HG03103 (cell line): Measurements from ENCODE around the gene SPOUT1.
"Not testable (repeated sequence)": the region's sequence is repeated elsewhere in the genome, so short reads cannot be mapped to it uniquely, and the experiment has no call there.

Experiments
- ATAC-seq: cut with Tn5 transposase; IDR thresholded peaks from one replicate; pipeline ENCODE4 v1.9.1; 2021; ENCODE audit warnings: low read depth; ENCODE audit not compliant: unreplicated experiment

Gene SPOUT1

GRCh38 chr9:128781187-128782070 lies 48.2 kb downstream of the SPOUT1 start:
- ATAC-seq = no peak

- ATAC-seq = not testable (repeated sequence)
These were observed 49.5 kb downstream of the SPOUT1 start for GRCh38 chr9:128780093-128780492.

GRCh38 chr9:128774804-128775203 lies 54.8 kb downstream of the SPOUT1 start:
- ATAC-seq = no peak

DNA sequence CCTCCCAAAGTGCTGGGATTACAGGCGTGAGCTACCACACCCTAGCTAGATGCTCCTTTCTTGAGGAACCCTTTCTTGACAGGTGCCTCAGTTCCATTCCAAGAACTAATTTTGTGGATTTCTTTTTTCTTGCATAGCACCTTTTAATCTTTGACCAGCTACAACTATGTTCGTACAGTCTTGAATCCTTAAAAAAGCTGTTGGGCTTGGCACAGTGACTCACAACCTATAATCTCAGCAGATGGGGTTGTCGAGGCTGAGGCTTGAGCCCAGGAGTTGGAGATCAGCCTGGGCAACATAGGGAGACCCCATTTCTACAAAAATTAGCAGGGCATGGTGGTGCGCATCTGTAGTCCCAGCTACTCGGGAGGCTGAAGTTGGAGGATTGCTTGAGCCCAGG lies 56.5 kb downstream of the SPOUT1 start:
- ATAC-seq = no peak

DNA sequence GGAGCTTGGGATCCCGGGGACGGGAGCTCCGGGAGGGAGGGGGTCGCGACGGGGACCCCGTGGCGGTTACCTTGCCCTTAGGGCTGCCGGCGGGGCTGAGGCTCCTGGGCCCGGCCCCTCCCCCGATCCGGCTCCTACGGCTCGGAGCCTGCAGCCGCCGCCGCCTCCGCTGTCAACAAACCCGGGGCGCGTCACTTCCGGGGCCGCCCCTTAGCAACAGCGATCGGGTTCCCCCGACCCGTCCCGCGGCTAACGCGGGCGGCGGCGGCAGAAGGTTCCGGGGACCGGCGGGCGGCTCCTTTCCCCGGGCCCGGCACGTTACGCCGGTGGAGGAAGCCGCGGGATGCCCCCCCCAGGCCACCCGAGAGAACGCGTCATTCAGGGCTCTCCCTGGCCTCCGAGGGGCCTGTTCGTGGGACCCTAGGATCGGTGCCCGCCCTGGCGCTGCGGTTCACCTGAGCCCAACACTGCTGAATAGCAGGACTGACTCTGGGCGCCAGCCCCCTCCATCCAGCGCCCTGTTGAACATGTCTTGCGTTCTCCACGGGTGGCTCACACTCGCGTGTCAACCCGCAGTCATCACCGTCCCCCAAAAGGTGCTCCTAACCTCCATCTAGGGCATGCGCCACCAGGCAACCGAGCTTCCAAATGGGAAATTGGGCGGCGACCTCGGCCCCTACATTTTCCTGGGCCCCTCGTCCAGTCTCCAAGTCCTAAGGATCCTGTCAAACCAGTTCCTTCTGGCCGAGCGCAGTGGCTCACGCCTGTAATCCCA lies 57.7 kb downstream of the SPOUT1 start, which contains the start of gene ZER1:
TSS of gene ZER1 (minus strand) at position 183 of the 775 bp plus-strand sequence. CDS start 16,362 bp downstream, outside the sequence.
- ATAC-seq = peak; percentile 85

DNA sequence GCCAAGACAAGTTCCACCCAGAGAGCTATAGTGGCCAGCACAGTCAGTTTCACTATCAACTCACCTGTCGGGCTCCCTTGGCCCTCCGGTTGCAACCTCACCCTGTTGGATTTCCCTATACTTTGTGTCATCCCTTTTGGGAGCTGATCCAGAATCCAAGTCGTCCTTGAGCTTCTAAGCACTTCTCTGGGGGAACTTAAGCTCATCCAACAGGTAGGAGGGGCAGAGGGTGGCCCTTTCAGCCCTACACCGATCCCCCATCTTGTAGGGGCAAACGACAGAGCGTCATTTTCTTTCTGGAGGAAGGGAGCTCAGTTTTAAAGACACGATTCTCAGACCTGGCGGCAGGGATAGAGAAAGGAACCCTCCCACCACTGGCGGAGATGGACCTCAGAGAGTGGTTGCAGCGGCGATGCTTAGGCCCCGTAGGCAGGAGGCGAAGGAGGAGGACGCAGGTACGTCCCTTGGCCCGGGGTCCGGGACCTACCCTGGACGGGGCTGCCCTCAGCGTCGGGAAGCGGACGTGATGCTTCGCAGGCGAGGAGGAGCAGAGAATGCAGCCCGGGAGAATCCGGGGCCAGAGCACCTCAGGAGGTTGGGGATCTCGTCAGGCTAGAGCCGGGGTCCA lies 58.4 kb downstream of the SPOUT1 start:
- ATAC-seq = peak; percentile 5

DNA sequence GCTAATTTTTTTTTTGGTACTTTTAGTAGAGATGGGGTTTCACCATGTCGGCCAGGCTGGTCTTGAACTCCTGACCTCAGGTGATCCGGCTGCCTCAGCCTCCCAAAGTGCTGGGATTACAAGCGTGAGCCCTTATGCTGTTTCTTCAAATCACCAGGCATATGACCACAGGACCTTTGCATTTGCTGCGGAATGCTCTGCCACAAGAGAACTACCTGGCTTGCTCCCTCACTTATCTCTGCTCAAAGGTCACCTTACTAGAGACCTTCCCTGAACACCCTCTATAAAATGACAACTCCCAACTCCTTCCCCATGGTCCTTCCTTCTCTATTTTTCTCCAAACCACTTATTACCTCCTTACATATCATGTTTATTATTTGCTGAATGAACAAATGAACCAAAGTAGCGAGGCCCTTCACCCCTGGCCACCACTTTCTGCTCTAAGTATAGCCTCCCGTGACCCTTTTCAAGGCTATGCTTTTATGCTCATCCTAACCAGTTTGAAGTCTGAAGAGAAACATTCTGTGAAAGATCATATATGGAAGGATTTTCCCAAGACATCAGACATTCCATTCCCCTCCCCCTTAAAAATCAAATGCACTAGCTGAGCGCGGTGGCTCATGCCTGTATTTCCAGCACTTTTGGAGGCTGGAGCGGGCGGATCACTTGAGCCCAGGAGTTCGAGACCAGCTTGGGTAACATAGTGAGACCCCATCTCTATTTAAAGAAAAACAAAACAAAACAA lies 59.1 kb downstream of the SPOUT1 start:
- no peak for ATAC-seq
